Erythroblast (primary cell): Measurements from ENCODE around the gene ABCF2.

Source experiments
- GATA1 ChIP-seq: IDR thresholded peaks from 2 replicates; pipeline ENCODE4 v1.6.1; 2011; ENCODE audit warnings: low read depth, mild to moderate bottlenecking, control low read depth, low read length, moderate library complexity
- POLR2A ChIP-seq: IDR thresholded peaks from 2 replicates; pipeline ENCODE4 v1.6.1; 2011; ENCODE audit warnings: mild to moderate bottlenecking, low read length

DNA sequence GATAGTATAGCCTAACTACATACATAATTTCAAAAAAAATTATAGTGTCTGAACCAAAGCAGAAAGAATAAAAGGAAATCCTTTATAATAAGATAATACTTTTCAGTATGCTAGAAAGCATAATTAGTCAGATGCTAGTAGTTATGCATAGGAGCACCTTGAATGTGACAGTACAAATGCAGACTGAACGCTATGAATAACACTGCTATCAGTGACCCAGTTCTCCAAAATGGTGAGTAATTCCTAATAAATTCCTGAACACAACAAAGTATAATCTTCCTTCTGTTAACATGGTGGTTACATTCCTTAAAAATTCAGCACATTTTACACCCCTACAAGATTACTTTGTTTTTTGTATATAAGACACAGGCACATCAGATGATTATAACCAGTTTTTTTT is 4.1 kb upstream of the ABCF2 start:
- TF ChIP-seq POLR2A: no peak
- no peak for TF ChIP-seq GATA1
